Activated gamma-delta T cell treated with Interleukin-2 at 50 U/mL for 16 hours (primary cell): ENCODE results near the gene MAMLD1.

Source experiments
- DNase-seq: peaks from one replicate; pipeline ENCODE4 v3.0.0-alpha.2; 2020

MAMLD1 gene

DNA sequence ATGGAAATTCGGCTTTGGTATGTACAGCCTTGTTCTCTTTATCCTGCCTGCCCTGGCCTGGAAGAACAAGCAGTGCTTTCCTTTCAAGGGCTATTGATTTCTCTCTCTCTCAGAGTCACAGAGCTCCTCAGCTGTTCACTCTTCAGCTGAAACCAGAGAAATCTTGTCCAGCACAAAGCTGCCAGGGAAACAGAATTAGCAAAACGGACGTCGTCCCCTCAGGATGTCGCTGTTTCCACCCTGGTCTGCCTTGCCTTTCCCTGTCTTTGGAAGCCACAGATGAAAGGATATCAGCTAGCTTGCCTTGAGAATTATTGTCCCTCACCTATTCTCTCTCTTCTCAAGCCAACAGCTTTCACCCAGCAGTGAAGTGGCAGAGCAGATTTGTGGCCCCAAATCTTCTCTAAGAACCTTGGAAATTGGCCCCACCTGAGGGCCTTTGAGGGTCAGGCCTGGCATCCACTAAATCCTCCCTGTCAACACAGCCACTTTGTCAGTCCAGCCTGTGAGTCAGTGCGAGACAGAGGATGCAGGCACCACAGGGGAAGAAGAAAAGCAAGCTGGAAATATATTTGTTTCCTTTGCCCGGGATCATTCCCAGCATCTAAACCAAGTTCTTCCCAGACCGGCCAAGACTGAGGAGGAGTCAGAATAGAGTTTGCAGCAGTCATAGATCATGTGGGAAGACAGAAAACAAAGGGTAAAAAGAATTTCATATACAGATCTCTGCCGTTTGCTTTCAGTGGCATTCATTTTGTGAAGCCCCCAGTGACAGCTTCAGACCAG is 141.5 kb downstream of the MAMLD1 start:
- no peak for DNase-seq

- no peak for DNase-seq
These were observed 142.9 kb downstream of the MAMLD1 start for GRCh38 chrX:150506020-150506419.

DNA sequence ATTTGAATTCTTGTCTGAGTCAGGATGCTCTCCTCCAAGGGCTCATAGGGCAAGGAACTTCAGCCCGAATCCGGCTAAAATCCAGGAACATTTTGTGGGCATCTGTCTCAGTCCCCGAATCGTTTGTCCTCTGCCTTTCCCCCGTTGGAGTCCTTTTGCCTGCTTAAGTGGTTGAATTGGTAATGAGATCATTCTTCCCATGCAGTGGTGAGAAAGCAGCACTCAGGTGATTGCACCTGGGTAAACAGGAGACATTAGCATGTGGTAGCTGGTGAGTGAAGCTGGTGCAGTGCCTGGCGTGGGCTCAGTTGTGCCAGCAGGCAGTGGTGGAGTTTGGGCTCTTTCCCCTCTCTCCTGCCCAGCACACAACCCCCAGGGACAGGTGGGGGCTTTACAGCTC is 143.4 kb downstream of the MAMLD1 start:
- no peak for DNase-seq

GRCh38 chrX:150507251-150507856 is 144.2 kb downstream of the MAMLD1 start:
- no peak for DNase-seq

- no peak for DNase-seq
These were observed 144.9 kb downstream of the MAMLD1 start for GRCh38 chrX:150508018-150508417.

- no peak for DNase-seq
These were observed 145.6 kb downstream of the MAMLD1 start for GRCh38 chrX:150508451-150509367.

- DNase-seq = no peak
These were observed 146.6 kb downstream of the MAMLD1 start for GRCh38 chrX:150509703-150510102.

- DNase-seq = no peak
These were observed 149.4 kb downstream of the MAMLD1 start for GRCh38 chrX:150512461-150512901.

DNA sequence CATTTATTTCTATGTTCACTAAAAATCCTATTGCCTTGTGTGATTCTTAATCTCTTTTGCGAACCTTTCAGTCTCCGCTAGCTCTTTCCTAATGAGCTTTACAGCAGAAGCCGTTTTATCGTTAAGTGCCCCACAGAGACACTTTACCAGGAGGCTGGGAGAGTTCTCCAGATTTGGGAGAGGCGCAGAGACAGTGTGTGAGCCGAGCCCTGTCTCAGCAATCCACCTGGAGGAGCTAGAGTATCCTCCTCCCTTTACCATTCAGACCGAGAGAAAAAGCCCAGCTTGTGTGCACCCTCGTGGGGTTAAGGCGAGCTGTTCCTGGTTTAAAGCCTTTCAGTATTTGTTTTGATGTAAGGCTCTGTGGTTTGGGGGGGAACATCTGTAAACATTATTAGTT is 150.4 kb downstream of the MAMLD1 start:
- DNase-seq = no peak

DNA sequence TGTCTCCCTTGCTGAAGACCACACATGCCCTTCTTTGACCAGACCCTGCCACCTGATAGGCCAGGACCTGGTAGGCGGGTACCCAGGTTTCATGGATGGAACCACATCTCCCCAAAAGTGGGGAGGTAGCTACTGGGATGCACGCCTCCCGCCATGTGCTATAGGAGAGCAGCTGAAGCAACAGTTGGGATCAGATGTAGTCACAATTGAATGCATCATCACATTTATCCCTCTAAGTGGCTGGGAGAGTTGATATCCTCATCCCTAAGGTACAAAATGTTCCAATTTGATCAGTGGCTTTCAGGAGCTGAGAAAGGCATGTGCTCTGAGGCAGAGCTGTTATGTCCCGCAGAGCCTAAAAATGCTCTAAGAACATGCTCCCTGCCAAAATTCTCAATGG is 151.3 kb downstream of the MAMLD1 start:
- no peak for DNase-seq

- no peak for DNase-seq
These were observed 152.7 kb downstream of the MAMLD1 start for GRCh38 chrX:150515801-150516200.

DNA sequence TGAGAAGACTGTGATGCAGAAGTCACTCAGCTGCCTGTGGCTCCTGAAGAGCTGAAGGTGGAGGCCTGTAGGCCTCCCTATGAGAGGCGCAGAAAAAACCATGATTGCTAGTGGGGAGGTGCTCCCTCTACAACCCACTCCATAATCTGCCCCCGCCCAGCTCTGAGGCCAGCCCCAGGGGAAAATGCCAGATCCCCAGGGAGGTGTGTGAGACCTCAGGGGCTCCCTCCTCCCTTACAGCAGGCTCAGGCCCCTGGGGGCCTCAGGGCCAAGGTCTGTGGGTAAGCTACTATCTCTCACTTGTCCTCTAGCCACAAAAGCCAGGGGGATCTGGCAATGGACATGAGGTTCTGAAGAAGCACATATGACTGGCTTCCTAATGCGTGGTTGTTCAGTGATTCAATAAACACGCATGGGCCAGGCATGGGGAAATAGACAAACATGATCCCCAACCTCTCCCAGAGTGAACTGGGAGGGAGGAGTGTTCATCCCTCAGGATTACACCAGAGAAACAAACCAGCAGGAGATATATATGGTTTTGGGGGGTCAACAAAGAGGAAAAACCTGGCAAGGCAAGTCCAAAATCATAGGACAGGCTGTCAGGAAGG is 154.3 kb downstream of the MAMLD1 start:
- DNase-seq = no peak

GRCh38 chrX:150522494-150522893 is 159.4 kb downstream of the MAMLD1 start:
- DNase-seq = no peak

GRCh38 chrX:150525061-150525919 is 162.2 kb downstream of the MAMLD1 start:
- DNase-seq = no peak

DNA sequence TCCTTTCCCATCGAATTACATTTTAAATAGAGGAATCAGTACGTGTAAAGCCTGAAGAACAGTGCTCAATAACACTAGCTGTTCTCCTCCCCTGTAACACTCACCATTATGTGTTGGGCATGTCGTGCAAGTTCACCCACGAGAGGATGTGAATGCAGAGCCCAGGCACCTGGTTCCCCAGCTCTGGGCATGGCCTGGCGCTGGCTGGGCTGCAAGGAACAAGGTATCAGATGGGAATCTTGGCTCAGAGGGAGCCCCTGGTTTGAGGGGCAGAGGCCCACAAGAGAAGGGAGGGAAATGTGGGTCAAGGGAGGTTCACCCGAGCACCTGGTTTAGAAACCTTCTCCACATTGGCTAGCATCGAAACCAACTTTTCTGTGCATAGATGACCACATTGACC is 163.6 kb downstream of the MAMLD1 start:
- DNase-seq = no peak

DNA sequence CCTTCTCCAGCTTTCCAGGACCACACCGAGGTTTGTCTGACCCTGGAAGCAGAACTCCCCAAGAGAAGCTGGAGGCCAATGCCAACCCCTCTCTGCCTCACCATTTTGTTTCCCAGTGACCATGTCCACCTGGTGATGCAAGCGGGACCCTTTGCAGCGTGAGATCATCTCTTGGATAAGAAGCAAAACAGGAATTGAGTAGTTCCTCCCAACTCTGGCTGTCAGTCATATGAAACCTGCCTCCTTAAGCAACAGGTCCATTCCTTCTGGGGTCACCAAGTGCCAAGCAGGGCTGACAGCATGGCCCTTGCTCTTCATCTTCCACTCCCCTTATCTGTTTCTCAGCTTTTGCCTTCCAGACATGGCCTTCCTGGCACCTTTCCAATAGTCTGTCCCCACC is 164.0 kb downstream of the MAMLD1 start:
- no peak for DNase-seq

DNA sequence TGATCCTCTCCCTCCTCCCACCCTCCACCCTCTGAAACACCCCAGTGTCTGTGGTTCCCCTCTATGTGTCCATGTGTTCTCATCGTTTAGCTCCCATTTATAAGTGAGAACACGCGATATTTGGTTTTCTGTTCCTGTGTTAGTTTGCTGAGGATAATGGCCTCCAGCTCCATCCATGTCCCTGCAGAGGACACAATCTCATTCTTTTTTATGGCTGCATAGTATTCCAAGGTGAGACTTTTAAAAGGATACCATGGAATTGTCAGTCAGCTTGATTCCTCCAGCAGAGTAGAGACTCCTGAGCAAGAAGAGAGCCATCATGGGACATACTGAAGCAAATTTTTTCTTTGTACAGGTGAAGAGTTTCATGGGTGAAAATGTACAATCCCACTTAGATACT is 166.5 kb downstream of the MAMLD1 start:
- no peak for DNase-seq

DNA sequence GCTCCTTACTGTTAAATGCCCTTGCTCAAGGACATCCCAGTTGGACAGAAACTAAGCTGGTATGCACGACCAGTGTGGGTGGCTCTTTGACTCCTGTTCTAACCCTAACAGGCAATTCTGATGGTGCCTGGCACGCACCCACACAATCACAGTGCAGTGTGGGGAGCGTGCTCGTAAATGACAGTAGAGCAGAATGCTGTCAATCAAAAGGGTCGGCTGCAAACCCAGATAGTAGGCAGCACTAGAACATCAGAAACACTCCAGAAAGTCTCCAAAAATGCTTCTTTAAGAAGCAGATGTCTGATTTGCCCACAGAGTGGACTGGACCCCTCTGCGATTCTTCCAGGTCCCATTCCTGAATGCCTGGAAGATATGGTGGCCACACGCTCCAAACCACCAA is 167.7 kb downstream of the MAMLD1 start:
- DNase-seq = no peak

GRCh38 chrX:150531467-150531866 is 168.3 kb downstream of the MAMLD1 start:
- DNase-seq = no peak

DNA sequence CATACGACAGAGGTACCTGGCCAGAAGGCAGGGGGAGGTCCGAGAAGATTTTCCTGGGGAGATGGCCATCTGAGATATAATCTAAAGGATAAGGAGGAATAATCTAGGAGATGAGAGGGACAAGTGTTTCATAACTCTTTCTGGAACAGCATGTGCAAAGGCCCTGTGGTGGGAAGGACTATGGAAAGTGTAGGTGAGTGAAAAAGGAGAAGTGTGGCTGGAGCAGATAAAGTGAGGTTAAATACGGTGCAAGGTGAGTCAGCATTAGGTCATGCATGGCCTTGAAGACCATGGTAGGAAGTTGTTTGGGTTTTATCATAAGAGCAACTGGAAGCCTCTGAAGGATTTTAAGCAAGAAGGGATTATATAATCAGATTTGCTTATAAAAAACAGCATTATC is 170.7 kb downstream of the MAMLD1 start:
- DNase-seq = no peak

- no peak for DNase-seq
These were observed 173.5 kb downstream of the MAMLD1 start for GRCh38 chrX:150536455-150537116.

DNA sequence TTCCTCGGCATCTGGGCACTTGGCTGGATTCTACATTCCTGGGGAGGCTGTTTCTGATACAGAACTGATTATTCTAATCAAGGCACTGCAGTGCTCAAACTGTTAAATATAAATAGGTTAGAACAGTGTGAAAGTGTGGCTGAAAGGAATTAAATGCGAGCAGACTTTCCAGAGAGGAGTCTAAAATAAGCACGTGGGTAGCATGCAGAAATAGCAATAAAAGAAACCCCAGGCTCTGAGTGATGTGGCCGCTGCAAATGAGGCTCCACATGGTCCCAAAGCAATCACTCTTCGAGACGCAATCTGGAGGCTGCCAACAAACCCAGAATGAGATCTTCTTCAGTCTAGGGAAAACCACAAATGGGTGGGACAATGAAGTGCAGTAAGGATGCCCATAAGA is 174.7 kb downstream of the MAMLD1 start:
- no peak for DNase-seq
